SK-N-SH treated with all-trans-retinoic acid at 6 μM for 48 hours (cell line): ENCODE measurements around the gene PDE5A.

Experiments used
- ATAC-seq: fragments of 200-7000 bp; cut with Tn5 transposase; 3 replicates; pipeline ENCODE4 v1.9.1; 2020; ENCODE audit warnings: mild to moderate bottlenecking, moderate library complexity
- ARNTL ChIP-seq: fragments of 450-650 bp; formaldehyde crosslinking; IDR thresholded peaks from 2 replicates; pipeline ENCODE4 v1.5.0; 2020; ENCODE audit warnings: low read depth, mild to moderate bottlenecking, moderate library complexity, borderline replicate concordance
- CSDC2 ChIP-seq: fragments of 250-450 bp; sonication (Bioruptor Pico); IDR thresholded peaks from 2 replicates; pipeline ENCODE4 v1.5.0; 2020; ENCODE audit warnings: mild to moderate bottlenecking, moderate library complexity
- ESRRG ChIP-seq: fragments of 250-450 bp; sonication (Bioruptor Pico); IDR thresholded peaks from 2 replicates; pipeline ENCODE4 v1.6.1; 2021; ENCODE audit warnings: mild to moderate bottlenecking
- GLIS3 ChIP-seq: fragments of 250-450 bp; sonication (Bioruptor Pico); IDR thresholded peaks from 2 replicates; pipeline ENCODE4 v1.5.0; 2020; ENCODE audit warnings: mild to moderate bottlenecking, moderate library complexity
- ISL1 ChIP-seq: fragments of 250-450 bp; sonication (Bioruptor Pico); IDR thresholded peaks from 2 replicates; pipeline ENCODE4 v2.1.2; 2022; ENCODE audit warnings: mild to moderate bottlenecking, moderate library complexity
- OSR1 ChIP-seq: fragments of 250-450 bp; sonication (Bioruptor Pico); IDR thresholded peaks from 2 replicates; pipeline ENCODE4 v1.8.0; 2022; ENCODE audit warnings: moderate library complexity, mild to moderate bottlenecking, inconsistent platforms
- PPARA ChIP-seq: fragments of 250-450 bp; sonication (Bioruptor Pico); IDR thresholded peaks from 2 replicates; pipeline ENCODE4 v1.5.0; 2020; ENCODE audit warnings: mild to moderate bottlenecking, borderline replicate concordance
- RARB ChIP-seq: fragments of 250-450 bp; sonication (Bioruptor Pico); IDR thresholded peaks from 2 replicates; pipeline ENCODE4 v1.8.0; 2021; ENCODE audit warnings: mild to moderate bottlenecking, moderate library complexity
- SNAI2 ChIP-seq: fragments of 250-450 bp; sonication (Bioruptor Pico); IDR thresholded peaks from 2 replicates; pipeline ENCODE4 v1.5.0; 2020; ENCODE audit warnings: mild to moderate bottlenecking, moderate library complexity
- TCF4 ChIP-seq: fragments of 250-450 bp; sonication (Bioruptor Pico); IDR thresholded peaks from 2 replicates; pipeline ENCODE4 v1.8.0; 2021; ENCODE audit warnings: mild to moderate bottlenecking, moderate library complexity, borderline replicate concordance
- TOX ChIP-seq: fragments of 250-450 bp; sonication (Bioruptor Pico); IDR thresholded peaks from 2 replicates; pipeline ENCODE4 v1.8.0; 2021; ENCODE audit warnings: mild to moderate bottlenecking, moderate library complexity, borderline replicate concordance
- ZC3H10 ChIP-seq: fragments of 250-450 bp; sonication (Bioruptor Pico); IDR thresholded peaks from 2 replicates; pipeline ENCODE4 v1.5.1; 2021; ENCODE audit warnings: mild to moderate bottlenecking, moderate library complexity
- ZFP30 ChIP-seq: fragments of 450-650 bp; formaldehyde crosslinking; IDR thresholded peaks from 2 replicates; pipeline ENCODE4 v1.5.0; 2022; ENCODE audit warnings: mild to moderate bottlenecking, moderate library complexity
- ZNF70 ChIP-seq: fragments of 450-650 bp; formaldehyde crosslinking; IDR thresholded peaks from 2 replicates; pipeline ENCODE4 v1.5.0; 2020; ENCODE audit warnings: mild to moderate bottlenecking, moderate library complexity
- ZNF8 ChIP-seq: fragments of 450-650 bp; formaldehyde crosslinking; IDR thresholded peaks from 2 replicates; pipeline ENCODE4 v1.5.0; 2020; ENCODE audit warnings: mild to moderate bottlenecking, moderate library complexity
- TF ChIP-seq, protein P1 (sequence below): fragments of 250-450 bp; sonication (Bioruptor Pico); IDR thresholded peaks from 2 replicates; pipeline ENCODE4 v1.5.1; 2020; ENCODE audit warnings: low read depth, mild to moderate bottlenecking, moderate library complexity
- TF ChIP-seq, protein P2 (sequence below): fragments of 250-450 bp; sonication (Bioruptor Pico); IDR thresholded peaks from 2 replicates; pipeline ENCODE4 v1.5.1; 2021; ENCODE audit warnings: mild to moderate bottlenecking, moderate library complexity
- TF ChIP-seq, protein P3 (sequence below): fragments of 250-450 bp; sonication (Bioruptor Pico); IDR thresholded peaks from 2 replicates; pipeline ENCODE4 v1.8.0; 2021; ENCODE audit warnings: low read depth, mild to moderate bottlenecking, moderate library complexity, borderline replicate concordance
- TF ChIP-seq, protein P4 (sequence below): fragments of 250-450 bp; sonication (Bioruptor Pico); IDR thresholded peaks from 2 replicates; pipeline ENCODE4 v1.5.0; 2020; ENCODE audit warnings: mild to moderate bottlenecking, moderate library complexity
- TF ChIP-seq, protein P5 (sequence below): fragments of 250-450 bp; sonication (Bioruptor Pico); IDR thresholded peaks from 2 replicates; pipeline ENCODE4 v1.8.0; 2020; ENCODE audit warnings: mild to moderate bottlenecking, moderate library complexity, borderline replicate concordance

PDE5A gene

DNA sequence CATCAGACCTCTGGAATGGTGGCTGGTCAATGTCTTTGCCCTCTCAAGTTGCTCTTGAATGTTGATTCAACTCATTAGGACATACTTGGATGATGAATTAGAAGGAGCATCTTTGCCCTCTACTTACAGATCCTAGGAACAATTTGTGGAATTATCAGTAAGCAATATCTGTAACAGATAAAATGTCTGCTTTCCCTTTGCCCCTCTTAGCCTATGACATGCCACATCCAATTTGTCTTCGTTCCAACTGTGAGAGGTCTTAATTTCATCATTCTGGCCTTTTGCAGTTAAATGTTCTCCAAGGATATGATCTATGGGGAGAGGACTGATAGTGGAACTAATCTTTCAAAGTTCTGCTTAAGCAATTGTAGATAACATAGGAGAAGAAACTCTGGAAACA, 148.3 kb downstream of the PDE5A start:
- no peak for TF ChIP-seq TOX (CRISPR knock-in tag)
- TF ChIP-seq, protein P1, sequence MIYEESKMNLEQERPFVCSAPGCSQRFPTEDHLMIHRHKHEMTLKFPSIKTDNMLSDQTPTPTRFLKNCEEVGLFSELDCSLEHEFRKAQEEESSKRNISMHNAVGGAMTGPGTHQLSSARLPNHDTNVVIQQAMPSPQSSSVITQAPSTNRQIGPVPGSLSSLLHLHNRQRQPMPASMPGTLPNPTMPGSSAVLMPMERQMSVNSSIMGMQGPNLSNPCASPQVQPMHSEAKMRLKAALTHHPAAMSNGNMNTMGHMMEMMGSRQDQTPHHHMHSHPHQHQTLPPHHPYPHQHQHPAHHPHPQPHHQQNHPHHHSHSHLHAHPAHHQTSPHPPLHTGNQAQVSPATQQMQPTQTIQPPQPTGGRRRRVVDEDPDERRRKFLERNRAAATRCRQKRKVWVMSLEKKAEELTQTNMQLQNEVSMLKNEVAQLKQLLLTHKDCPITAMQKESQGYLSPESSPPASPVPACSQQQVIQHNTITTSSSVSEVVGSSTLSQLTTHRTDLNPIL, result no peak
- TF ChIP-seq ARNTL (CRISPR knock-in tag), result no peak
- TF ChIP-seq TCF4 (CRISPR knock-in tag), result no peak
- no peak for TF ChIP-seq RARB (CRISPR knock-in tag)
- TF ChIP-seq ISL1 (CRISPR knock-in tag), result peak; percentile 58
- no peak for ATAC-seq

DNA sequence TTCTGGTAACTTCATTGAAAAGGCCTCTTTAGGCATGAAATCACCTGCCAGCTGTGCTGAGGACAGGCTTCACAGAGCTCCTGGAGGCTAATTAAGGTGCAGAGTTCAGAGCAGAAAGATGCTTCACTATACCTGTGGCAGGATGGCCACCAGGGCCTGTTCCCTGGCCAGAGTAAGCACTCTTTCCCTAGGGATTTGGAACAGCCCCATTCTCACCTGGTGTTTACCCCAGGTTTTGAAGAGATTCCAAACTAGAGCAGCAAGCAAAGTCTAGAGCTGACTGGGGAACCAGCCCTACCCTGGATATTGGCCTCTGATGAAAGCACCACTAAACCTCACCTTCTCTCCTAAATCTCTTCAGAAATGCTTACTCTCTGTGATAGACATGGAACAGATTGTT, 148.8 kb downstream of the PDE5A start:
- ATAC-seq, result no peak

DNA sequence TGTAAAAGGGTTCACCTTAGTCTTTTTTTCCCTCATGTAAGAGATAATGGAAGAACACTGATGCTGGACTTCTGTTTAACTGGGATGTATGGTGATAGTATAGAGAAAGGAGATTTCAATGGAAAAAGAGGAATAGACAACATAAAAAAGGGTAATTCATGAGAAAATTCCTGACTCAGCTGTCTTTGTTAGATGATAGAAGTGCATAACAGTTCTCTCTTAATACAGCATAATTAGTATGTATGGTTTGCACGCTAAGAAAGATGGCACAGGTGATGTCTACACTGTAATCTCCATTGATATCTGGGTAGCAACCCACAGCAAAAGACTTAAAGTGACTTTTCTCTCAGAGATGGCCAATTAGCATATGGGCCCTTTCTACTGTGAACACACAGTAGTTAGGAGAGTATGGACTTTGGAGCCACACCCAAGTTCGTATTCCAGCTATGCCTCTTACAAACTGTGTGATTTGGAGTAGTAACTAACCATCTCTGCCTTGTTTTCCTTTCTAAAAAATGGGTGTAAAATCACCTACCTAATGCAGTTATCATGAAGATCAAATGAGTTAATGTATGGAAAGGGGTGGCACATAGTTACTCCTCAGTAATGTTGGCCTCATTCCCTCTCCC, 149.3 kb downstream of the PDE5A start:
- no peak for ATAC-seq
- TF ChIP-seq PPARA (CRISPR knock-in tag) (no peak), SNAI2 (CRISPR knock-in tag) (no peak), ESRRG (CRISPR knock-in tag) (no peak), ISL1 (CRISPR knock-in tag) (no peak), ZNF70 (CRISPR knock-in tag) (no peak), TOX (CRISPR knock-in tag) (no peak), ZC3H10 (CRISPR knock-in tag) (no peak), OSR1 (no peak), RARB (CRISPR knock-in tag) (no peak), GLIS3 (CRISPR knock-in tag) (no peak)
- TF ChIP-seq, protein P2, sequence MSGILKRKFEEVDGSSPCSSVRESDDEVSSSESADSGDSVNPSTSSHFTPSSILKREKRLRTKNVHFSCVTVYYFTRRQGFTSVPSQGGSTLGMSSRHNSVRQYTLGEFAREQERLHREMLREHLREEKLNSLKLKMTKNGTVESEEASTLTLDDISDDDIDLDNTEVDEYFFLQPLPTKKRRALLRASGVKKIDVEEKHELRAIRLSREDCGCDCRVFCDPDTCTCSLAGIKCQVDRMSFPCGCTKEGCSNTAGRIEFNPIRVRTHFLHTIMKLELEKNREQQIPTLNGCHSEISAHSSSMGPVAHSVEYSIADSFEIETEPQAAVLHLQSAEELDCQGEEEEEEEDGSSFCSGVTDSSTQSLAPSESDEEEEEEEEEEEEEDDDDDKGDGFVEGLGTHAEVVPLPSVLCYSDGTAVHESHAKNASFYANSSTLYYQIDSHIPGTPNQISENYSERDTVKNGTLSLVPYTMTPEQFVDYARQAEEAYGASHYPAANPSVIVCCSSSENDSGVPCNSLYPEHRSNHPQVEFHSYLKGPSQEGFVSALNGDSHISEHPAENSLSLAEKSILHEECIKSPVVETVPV, result no peak
- TF ChIP-seq, protein P1, result no peak

More for the DNA sequence above, 148.8 kb downstream of the PDE5A start:
- TF ChIP-seq ZFP30 (CRISPR knock-in tag) (no peak), ZNF70 (CRISPR knock-in tag) (no peak), ARNTL (CRISPR knock-in tag) (no peak), ISL1 (CRISPR knock-in tag) (no peak), RARB (CRISPR knock-in tag) (no peak), CSDC2 (CRISPR knock-in tag) (no peak), TOX (CRISPR knock-in tag) (no peak), SNAI2 (CRISPR knock-in tag) (no peak), ZC3H10 (CRISPR knock-in tag) (no peak), GLIS3 (CRISPR knock-in tag) (no peak), ZNF8 (CRISPR knock-in tag) (no peak)
- TF ChIP-seq, protein P3, sequence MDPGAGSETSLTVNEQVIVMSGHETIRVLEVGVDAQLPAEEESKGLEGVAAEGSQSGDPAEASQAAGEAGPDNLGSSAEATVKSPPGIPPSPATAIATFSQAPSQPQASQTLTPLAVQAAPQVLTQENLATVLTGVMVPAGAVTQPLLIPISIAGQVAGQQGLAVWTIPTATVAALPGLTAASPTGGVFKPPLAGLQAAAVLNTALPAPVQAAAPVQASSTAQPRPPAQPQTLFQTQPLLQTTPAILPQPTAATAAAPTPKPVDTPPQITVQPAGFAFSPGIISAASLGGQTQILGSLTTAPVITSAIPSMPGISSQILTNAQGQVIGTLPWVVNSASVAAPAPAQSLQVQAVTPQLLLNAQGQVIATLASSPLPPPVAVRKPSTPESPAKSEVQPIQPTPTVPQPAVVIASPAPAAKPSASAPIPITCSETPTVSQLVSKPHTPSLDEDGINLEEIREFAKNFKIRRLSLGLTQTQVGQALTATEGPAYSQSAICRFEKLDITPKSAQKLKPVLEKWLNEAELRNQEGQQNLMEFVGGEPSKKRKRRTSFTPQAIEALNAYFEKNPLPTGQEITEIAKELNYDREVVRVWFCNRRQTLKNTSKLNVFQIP (CRISPR knock-in tag), result no peak
- TF ChIP-seq, protein P4, sequence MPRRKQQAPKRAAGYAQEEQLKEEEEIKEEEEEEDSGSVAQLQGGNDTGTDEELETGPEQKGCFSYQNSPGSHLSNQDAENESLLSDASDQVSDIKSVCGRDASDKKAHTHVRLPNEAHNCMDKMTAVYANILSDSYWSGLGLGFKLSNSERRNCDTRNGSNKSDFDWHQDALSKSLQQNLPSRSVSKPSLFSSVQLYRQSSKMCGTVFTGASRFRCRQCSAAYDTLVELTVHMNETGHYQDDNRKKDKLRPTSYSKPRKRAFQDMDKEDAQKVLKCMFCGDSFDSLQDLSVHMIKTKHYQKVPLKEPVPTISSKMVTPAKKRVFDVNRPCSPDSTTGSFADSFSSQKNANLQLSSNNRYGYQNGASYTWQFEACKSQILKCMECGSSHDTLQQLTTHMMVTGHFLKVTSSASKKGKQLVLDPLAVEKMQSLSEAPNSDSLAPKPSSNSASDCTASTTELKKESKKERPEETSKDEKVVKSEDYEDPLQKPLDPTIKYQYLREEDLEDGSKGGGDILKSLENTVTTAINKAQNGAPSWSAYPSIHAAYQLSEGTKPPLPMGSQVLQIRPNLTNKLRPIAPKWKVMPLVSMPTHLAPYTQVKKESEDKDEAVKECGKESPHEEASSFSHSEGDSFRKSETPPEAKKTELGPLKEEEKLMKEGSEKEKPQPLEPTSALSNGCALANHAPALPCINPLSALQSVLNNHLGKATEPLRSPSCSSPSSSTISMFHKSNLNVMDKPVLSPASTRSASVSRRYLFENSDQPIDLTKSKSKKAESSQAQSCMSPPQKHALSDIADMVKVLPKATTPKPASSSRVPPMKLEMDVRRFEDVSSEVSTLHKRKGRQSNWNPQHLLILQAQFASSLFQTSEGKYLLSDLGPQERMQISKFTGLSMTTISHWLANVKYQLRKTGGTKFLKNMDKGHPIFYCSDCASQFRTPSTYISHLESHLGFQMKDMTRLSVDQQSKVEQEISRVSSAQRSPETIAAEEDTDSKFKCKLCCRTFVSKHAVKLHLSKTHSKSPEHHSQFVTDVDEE (CRISPR knock-in tag), result no peak
- TF ChIP-seq, protein P2, result no peak
- TF ChIP-seq, protein P5, sequence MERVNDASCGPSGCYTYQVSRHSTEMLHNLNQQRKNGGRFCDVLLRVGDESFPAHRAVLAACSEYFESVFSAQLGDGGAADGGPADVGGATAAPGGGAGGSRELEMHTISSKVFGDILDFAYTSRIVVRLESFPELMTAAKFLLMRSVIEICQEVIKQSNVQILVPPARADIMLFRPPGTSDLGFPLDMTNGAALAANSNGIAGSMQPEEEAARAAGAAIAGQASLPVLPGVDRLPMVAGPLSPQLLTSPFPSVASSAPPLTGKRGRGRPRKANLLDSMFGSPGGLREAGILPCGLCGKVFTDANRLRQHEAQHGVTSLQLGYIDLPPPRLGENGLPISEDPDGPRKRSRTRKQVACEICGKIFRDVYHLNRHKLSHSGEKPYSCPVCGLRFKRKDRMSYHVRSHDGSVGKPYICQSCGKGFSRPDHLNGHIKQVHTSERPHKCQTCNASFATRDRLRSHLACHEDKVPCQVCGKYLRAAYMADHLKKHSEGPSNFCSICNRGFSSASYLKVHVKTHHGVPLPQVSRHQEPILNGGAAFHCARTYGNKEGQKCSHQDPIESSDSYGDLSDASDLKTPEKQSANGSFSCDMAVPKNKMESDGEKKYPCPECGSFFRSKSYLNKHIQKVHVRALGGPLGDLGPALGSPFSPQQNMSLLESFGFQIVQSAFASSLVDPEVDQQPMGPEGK, result no peak
